K562 (cell line): Measurements from ENCODE around the gene TMEM87B. TPM values are rescaled to one million over a fixed set of nuclear protein-coding genes. Genes with fewer than 3 reads are reported as not detected.

ENCODE experiments used
- BHLHE40 ChIP-seq: IDR thresholded peaks from 2 replicates; pipeline ENCODE4 v1.6.1; 2011; ENCODE audit warnings: low read length, improper control_type of control experiment
- C11orf30 ChIP-seq: fragments of 450-650 bp; IDR thresholded peaks from 2 replicates; pipeline ENCODE4 v1.6.1; 2016; ENCODE audit warnings: low read depth, mild to moderate bottlenecking
- CBFA2T3 ChIP-seq: fragments of 450-650 bp; IDR thresholded peaks from 2 replicates; pipeline ENCODE4 v1.6.1; 2017
- HNRNPUL1 ChIP-seq: fragments of 200-400 bp; formaldehyde crosslinking; IDR thresholded peaks from 2 replicates; pipeline ENCODE4 v1.6.1; 2017; ENCODE audit warnings: low read length
- PCBP2 ChIP-seq: fragments of 200-400 bp; formaldehyde crosslinking; IDR thresholded peaks from 2 replicates; pipeline ENCODE4 v1.6.1; 2018; ENCODE audit warnings: low read length, low read depth, mild to moderate bottlenecking, moderate library complexity; ENCODE audit not compliant: poor library complexity, severe bottlenecking
- PKNOX1 ChIP-seq: fragments of 450-650 bp; IDR thresholded peaks from 2 replicates; pipeline ENCODE4 v1.6.1; 2016
- RAD21 ChIP-seq, 2 experiments: fragments of 250-450 bp in 1 of 2; fragments of 450-650 bp in 1 of 2; sonication (Bioruptor Pico) in 1 of 2; formaldehyde crosslinking in 1 of 2; IDR thresholded peaks in 1 of 2; conservative IDR thresholded peaks in 1 of 2; 2 replicates each; pipeline versions ENCODE4 v1.4.0 to v1.8.0; 2020 to 2022; ENCODE audit warnings: mild to moderate bottlenecking in 2 of 2, moderate library complexity in 1 of 2
- RNF219 ChIP-seq: fragments of 250-450 bp; sonication (Bioruptor Pico); IDR thresholded peaks from 2 replicates; pipeline ENCODE4 v1.5.0; 2022; ENCODE audit warnings: mild to moderate bottlenecking
- TAF1 ChIP-seq: IDR thresholded peaks from 2 replicates; pipeline ENCODE4 v1.6.1; 2011; ENCODE audit warnings: mild to moderate bottlenecking, low read length, moderate library complexity; ENCODE audit not compliant: insufficient read depth, control insufficient read depth, severe bottlenecking; ENCODE audit errors: extremely low read depth
- ZFP1 ChIP-seq: fragments of 450-650 bp; formaldehyde crosslinking; IDR thresholded peaks from 2 replicates; pipeline ENCODE4 v1.4.0; 2020; ENCODE audit warnings: mild to moderate bottlenecking, mixed read lengths
- ZNF589 ChIP-seq: fragments of 200-800 bp; sonication (Bioruptor generic); IDR thresholded peaks from 2 replicates; pipeline ENCODE4 v1.6.1; 2016; ENCODE audit warnings: low read depth, missing genetic modification characterization, missing compliant biosample characterization
- ZSCAN32 ChIP-seq: fragments of 450-650 bp; formaldehyde crosslinking; IDR thresholded peaks from 2 replicates; pipeline ENCODE4 v1.4.0; 2020; ENCODE audit warnings: mild to moderate bottlenecking, moderate library complexity
- polyA plus RNA-seq, 8 experiments: library from polyadenylated mRNA; depleted of rRNA in 4 of 8; stranded (reverse) in 5 of 8; unstranded in 3 of 8; fragments of >200 nt; fragmentation: Nextera tagmentation in 2 of 8; fragmentation: Illumina TruSeq in 1 of 8; extraction: Ambion mirVana in 2 of 8; extraction: Trizol in 1 of 8; gene quantifications; 2 replicates each; pipeline versions ENCODE4 v1.2.1 to v1.2.3, GENCODE V29; 2011 to 2014; ENCODE audit warnings: inconsistent platforms in 1 of 8, missing spikeins in 1 of 8
- total RNA-seq, 7 experiments: library from RNA; depleted of rRNA in 6 of 7; stranded (reverse); fragments of >200 nt in 6 of 7; fragmentation: Illumina TruSeq in 2 of 7; extraction: Trizol in 2 of 7; gene quantifications; 2 replicates each; pipeline versions ENCODE4 v1.2.1 to v1.2.3, GENCODE V29; 2011 to 2021; ENCODE audit warnings: low replicate concordance in 1 of 7

The TMEM87B gene
- total and polyA plus RNA-seq, 9 of the 15 experiments (the other 6 are each of a cell fraction or from before 2014, with no cell fraction given): 3.7 to 17.1 (median 11.0) TPM

GRCh38 chr2:112166806-112167499 lies 111.9 kb downstream of the TMEM87B start (continued):
- TF ChIP-seq CBFA2T3 (0 out of 2 replicates have a peak, but pooled peaks have one; percentile 14), TAF1 (no peak), PKNOX1 (peak; percentile 80), ZFP1 (CRISPR knock-in tag) (no peak), HNRNPUL1 (no peak), C11orf30 (no peak), RAD21 (CRISPR knock-in tag; conservative IDR thresholded peaks at IDR 0.05 in 1 of 2, IDR thresholded peaks at IDR 0.05 in 1 of 2) (0 out of 4 replicates have a peak, but pooled peaks of 1 of the 2 experiments have one; percentile 12), PCBP2 (no peak), RNF219 (no peak), BHLHE40 (peak; percentile 7; the same call in 1 of the 2 replicates), ZNF589 (CRISPR knock-in tag) (no peak), ZSCAN32 (CRISPR knock-in tag) (no peak)
